Caco-2 (cell line): ENCODE measurements around the gene VARS2. TPM values are rescaled to one million over a fixed set of nuclear protein-coding genes. Genes with fewer than 3 reads are reported as not detected.

Source experiments
- BruUV-seq: library from RNA; stranded (reverse); fragments of 400-500 nt; replicated peaks from 2 replicates; lab custom pipeline; 2021; lab: Mats Ljungman, UMichigan
- CTCF ChIA-PET: fragments of 300-600 bp; sonication (Branson Sonifier 250); formaldehyde crosslinking; loops from one replicate; lab custom pipeline; 2022; ENCODE audit warnings: antibody characterized with exemption; lab: Charles Lee
- POLR2A ChIA-PET: fragments of 300-600 bp; sonication (Branson Sonifier 250); formaldehyde crosslinking; loops from one replicate; lab custom pipeline; 2022; ENCODE audit warnings: antibody characterized with exemption; lab: Charles Lee
- DNase-seq, 2 experiments: peaks; one replicate each; pipeline versions ENCODE4 v3.0.0 to v3.0.0-alpha.2; 2020 to 2022
- H3K27me3 ChIP-seq: replicated peaks from 2 replicates; pipeline ENCODE4 v1.6.0; 2011; ENCODE audit warnings: low read length; ENCODE audit not compliant: control insufficient read depth, insufficient read depth
- H3K36me3 ChIP-seq: 2 replicates; pipeline ENCODE4 v1.5.1; 2011; ENCODE audit warnings: low read length; ENCODE audit not compliant: control insufficient read depth, insufficient read depth
- H3K4me1 ChIP-seq: fragments of 250-450 bp; sonication (Bioruptor Pico); 2 replicates; pipeline ENCODE4 v1.5.1; 2020; ENCODE audit warnings: mild to moderate bottlenecking
- H3K4me3 ChIP-seq: 2 replicates; pipeline ENCODE4 v1.5.1; 2011; ENCODE audit warnings: low read depth, mild to moderate bottlenecking, control low read depth, low read length
- H3K9me3 ChIP-seq: fragments of 250-450 bp; sonication (Bioruptor Pico); 2 replicates; pipeline ENCODE4 v1.5.1; 2020; ENCODE audit warnings: mild to moderate bottlenecking, moderate library complexity
- H3K27ac Mint-ChIP-seq: one replicate; pipeline ENCODE4 v1.8.0; 2022; ENCODE audit warnings: mixed read lengths; ENCODE audit not compliant: unreplicated experiment
- H3K27me3 Mint-ChIP-seq: one replicate; pipeline ENCODE4 v1.8.0; 2022; ENCODE audit warnings: mixed read lengths; ENCODE audit not compliant: insufficient read depth, unreplicated experiment
- H3K36me3 Mint-ChIP-seq: one replicate; pipeline ENCODE4 v1.8.0; 2022; ENCODE audit warnings: mild to moderate bottlenecking, mixed read lengths; ENCODE audit not compliant: insufficient read depth, unreplicated experiment
- H3K4me1 Mint-ChIP-seq: one replicate; pipeline ENCODE4 v1.8.0; 2022; ENCODE audit warnings: low read depth, mixed read lengths; ENCODE audit not compliant: unreplicated experiment
- H3K4me3 Mint-ChIP-seq: one replicate; pipeline ENCODE4 v1.8.0; 2022; ENCODE audit warnings: mild to moderate bottlenecking, moderate library complexity, mixed read lengths; ENCODE audit not compliant: unreplicated experiment
- H3K9me3 Mint-ChIP-seq: one replicate; pipeline ENCODE4 v1.8.0; 2022; ENCODE audit warnings: mixed read lengths; ENCODE audit not compliant: unreplicated experiment
- CTCF ChIP-seq, 2 experiments: fragments of 200-600 bp in 1 of 2; IDR thresholded peaks; 1 replicate in 1 of 2; 2 replicates in 1 of 2; pipeline versions ENCODE4 v1.5.1 to v1.8.0; 2011 to 2022; ENCODE audit warnings: antibody characterized with exemption in 1 of 2, control low read depth in 1 of 2, inconsistent platforms in 1 of 2, low read depth in 1 of 2, low read length in 1 of 2, mild to moderate bottlenecking in 1 of 2, moderate library complexity in 1 of 2; ENCODE audit not compliant: insufficient read depth in 1 of 2, severe bottlenecking in 1 of 2, unreplicated experiment in 1 of 2
- intact Hi-C: fragments of 100-400 bp; cut with micrococcal nuclease; formaldehyde crosslinking; loops from one replicate; pipeline ENCODE4 v1.10.0; 2022; ENCODE audit not compliant: unreplicated experiment
- total RNA-seq: library from RNA; stranded (reverse); gene quantifications from 2 replicates; pipeline ENCODE4 v1.2.3, GENCODE V29; 2022

VARS2 gene
- total RNA-seq, 1 experiment from 2014 or later: 37.5 TPM

GRCh38 chr6:30888816-30889495, 25.1 kb upstream of the VARS2 start:
- TF ChIP-seq CTCF (IDR thresholded peaks at IDR 0.05; ENCODE audit: insufficient read depth in 1 of 2, low read depth in 1 of 2, low read length in 1 of 2, severe bottlenecking in 1 of 2, unreplicated experiment in 1 of 2): no peak
- H3K27ac Mint-ChIP-seq: no peak overlapping the region
- peaks cover 20% of the 10 kb centered on the region for H3K4me1 Mint-ChIP-seq
- Histone ChIP-seq H3K4me3 (no peak overlapping the region), H3K27me3 (no peaks in the 10 kb centered on the region), H3K36me3 (peaks cover 8% of the 10 kb centered on the region), H3K9me3 (no peaks in the 10 kb centered on the region), H3K4me1 (peaks cover 21% of the 10 kb centered on the region)
- DNase-seq: no peak
- no peaks in the 10 kb centered on the region for H3K9me3 Mint-ChIP-seq
- POLR2A ChIA-PET: no interaction called here
- H3K36me3 Mint-ChIP-seq: peaks cover 14% of the 10 kb centered on the region
- intact Hi-C loops: no loop called here
- BruUV-seq: no TSS peak
- H3K27me3 Mint-ChIP-seq: no peaks in the 10 kb centered on the region
- CTCF ChIA-PET: no interaction called here
- H3K4me3 Mint-ChIP-seq: no peak overlapping the region

DNA sequence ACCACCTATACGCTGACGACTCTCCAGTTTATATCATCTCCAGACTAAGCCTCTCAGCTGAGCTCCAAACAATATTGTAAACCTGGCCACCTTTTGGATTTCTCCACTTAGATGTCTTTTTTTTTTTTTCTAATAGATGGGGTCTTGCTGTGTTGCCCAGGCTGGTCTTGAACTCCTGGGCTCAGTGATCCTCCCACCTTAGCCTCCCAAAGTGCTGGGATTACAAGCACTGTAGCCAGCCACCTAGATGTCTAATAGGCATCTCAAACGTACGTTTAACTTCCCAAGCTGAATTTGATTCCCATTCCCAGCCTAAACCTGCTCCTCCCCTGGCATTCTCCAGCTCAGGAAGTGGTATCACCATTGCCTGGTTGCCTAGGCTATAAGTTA, 24.5 kb upstream of the VARS2 start:
- intact Hi-C loops: no loop called here
- Mint-ChIP-seq H3K36me3 (peaks cover 17% of the 10 kb centered on the region), H3K27ac (no peak overlapping the region), H3K27me3 (no peaks in the 10 kb centered on the region), H3K9me3 (no peaks in the 10 kb centered on the region), H3K4me3 (no peak overlapping the region), H3K4me1 (peaks cover 20% of the 10 kb centered on the region)
- H3K36me3 ChIP-seq: peaks cover 8% of the 10 kb centered on the region
- H3K4me3 ChIP-seq: no peak overlapping the region
- DNase-seq: no peak
- no peak for TF ChIP-seq CTCF (IDR thresholded peaks at IDR 0.05; ENCODE audit: insufficient read depth in 1 of 2, low read depth in 1 of 2, low read length in 1 of 2, severe bottlenecking in 1 of 2, unreplicated experiment in 1 of 2)
- no TSS peak for BruUV-seq
- H3K9me3 ChIP-seq: no peaks in the 10 kb centered on the region
- peaks cover 21% of the 10 kb centered on the region for H3K4me1 ChIP-seq
- CTCF ChIA-PET: interaction anchor here (0.7 kb wide), 1 partner anchor 198 kb away, joined by 3 read pairs; no protein-coding TSS in a partner anchor
- H3K27me3 ChIP-seq: no peaks in the 10 kb centered on the region
- POLR2A ChIA-PET: no interaction called here

DNA sequence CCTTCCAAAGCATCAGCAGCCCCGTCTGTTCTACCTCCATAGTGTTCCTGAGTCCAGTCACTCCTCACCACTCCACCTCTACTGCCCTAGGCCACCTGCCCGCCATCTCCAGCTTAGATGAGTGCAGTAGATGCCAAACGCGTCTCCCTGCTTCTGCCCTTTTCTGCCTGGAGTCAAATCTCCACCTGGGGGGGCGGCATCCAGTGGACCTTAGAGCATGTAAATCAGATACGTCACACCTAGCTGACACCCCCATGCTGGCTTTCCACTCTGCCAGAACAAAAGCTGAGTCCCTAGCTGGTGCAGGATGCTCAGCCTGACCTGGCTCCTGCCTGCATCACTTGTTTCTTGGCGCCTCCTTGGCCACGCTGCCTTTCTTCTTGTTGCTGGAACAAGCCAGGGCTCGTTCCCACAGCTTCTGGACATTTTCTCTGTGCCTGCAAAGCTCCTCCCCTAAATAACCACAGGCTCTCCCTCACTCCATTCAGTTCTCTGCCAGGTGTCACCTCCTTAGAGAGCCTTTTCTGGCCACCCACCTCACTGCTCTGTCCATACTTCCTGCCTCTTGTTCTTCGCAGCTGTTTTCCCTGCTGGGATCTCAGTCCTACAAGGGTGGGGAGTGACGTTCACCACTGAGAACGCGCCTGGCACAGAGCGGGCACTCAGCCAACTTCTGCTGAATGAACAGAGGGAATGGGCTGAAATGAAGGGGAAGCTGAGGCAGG, 24.0 kb upstream of the VARS2 start:
- H3K27me3 ChIP-seq: no peaks in the 10 kb centered on the region
- no peak for DNase-seq
- Mint-ChIP-seq H3K27me3 (no peaks in the 10 kb centered on the region), H3K27ac (no peak overlapping the region), H3K4me1 (peaks cover 19% of the 10 kb centered on the region), H3K4me3 (no peak overlapping the region), H3K36me3 (peaks cover 22% of the 10 kb centered on the region), H3K9me3 (no peaks in the 10 kb centered on the region)
- peaks cover 8% of the 10 kb centered on the region for H3K36me3 ChIP-seq
- BruUV-seq: no TSS peak
- H3K4me1 ChIP-seq: peaks cover 18% of the 10 kb centered on the region
- ChIA-PET CTCF (interaction anchor here (0.7 kb wide), 1 partner anchor 197 kb away, joined by 3 read pairs; no protein-coding TSS in a partner anchor), POLR2A (no interaction called here)
- TF ChIP-seq CTCF (IDR thresholded peaks at IDR 0.05; ENCODE audit: insufficient read depth in 1 of 2, low read depth in 1 of 2, low read length in 1 of 2, severe bottlenecking in 1 of 2, unreplicated experiment in 1 of 2): no peak
- intact Hi-C loops: no loop called here
- no peaks in the 10 kb centered on the region for H3K9me3 ChIP-seq
- H3K4me3 ChIP-seq: no peak overlapping the region
